Measurements from ENCODE around the gene SMARCAD1.
A peak's percentile ranks its signal among the peaks of the same experiment; 100 is the strongest.

The SMARCAD1 gene

DNA sequence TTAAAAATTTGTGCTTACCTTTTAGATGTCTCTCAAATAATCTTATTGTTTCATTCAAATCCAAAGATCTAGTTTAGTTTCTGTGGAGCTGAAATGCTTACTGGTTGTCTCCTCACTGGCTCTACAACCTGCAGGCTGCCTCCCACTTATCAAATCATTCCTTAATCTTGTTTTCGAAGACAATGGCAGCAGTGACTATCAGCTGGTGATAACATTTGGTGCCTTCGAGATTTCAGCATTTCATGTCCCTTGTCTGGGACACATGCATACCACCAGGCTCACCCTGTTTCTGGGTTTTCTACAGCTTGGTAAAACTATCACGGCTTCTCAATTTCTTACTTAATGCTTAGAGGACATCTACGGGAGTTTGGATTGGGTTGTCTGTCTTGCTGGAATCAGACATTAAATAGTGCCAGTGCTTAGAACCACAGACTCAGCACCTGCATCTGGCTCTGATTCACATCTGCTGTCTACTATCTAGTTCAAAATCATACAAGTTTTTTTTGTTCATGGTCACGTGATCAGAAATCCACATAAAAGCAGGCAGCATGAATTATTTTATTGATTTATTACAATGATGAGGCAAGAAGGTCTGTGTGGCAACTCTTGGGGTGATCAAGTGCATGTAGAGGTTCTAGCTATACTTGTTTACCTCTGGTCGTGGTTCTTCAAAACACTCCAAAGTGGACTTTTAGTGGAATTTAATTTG is 32.0 kb upstream of the SMARCAD1 start:
- TF ChIP-seq Cebpa-rat (IDR thresholded peaks at IDR 0.05) = no peak
- Histone ChIP-seq H3K4me3 (no peak overlapping the region), H4K20me1 (no peaks in the 10 kb centered on the region), H3K27ac (no peak overlapping the region), H3K36me3 (no peaks in the 10 kb centered on the region), H3K4me2 (no peak overlapping the region), H3K4me1 (no peaks in the 10 kb centered on the region), H3K9ac (no peak overlapping the region), H3K9me3 (replicated peaks in 1 of 11) (peaks cover 0 to 9% (median 3%) of the 10 kb centered on the region in 11 experiments; a peak in 10 of 22 replicates), H3K27me3 (no peaks in the 10 kb centered on the region)

DNA sequence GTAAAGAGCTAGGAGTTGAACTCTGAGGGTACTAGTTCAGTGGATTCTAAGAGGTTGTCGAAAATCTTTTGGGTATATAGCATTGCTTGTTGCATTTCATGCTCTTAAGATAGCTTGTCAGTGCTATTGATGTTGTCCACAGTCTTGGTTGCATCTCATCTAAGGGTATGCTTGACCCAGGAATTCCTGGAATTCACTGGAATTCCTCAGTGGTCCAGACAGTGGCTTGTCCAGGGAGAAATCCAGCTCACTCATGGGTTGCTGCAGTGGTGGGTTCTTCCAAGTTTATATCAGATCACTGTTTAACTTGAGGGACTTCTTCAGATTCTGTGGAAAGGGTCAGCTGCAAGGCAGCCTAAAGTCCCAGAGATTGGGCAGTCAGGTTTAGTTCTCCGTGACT is 29.8 kb upstream of the SMARCAD1 start:
- Histone ChIP-seq H3K4me1 (no peaks in the 10 kb centered on the region), H3K4me2 (no peak overlapping the region), H4K20me1 (no peaks in the 10 kb centered on the region), H3K36me3 (no peaks in the 10 kb centered on the region), H3K27me3 (no peaks in the 10 kb centered on the region), H3K9me3 (replicated peaks in 1 of 11) (no peaks in the 10 kb centered on the region), H3K9ac (no peak overlapping the region), H3K4me3 (no peak overlapping the region), H3K27ac (no peak overlapping the region)
- no peak for TF ChIP-seq Cebpa-rat (IDR thresholded peaks at IDR 0.05)

DNA sequence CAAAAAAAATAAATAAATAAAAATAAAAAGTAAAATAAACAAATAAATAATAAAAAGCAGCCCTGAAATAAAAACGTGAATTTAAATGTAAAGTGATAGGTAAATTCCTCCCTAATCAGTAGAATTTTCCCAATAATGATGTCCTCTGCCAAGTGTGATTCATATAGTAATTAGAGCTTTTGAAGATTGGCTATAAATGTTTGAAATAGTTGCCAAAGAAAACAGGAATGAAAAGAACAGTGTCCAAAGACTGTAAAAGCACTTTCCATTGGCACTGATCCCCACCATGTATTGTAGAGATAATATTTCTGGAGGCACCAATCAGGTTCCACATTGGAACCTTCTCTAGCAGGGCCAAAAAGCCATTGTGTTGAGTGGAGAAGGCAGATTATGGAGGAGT is 25.9 kb upstream of the SMARCAD1 start:
- H3K9ac ChIP-seq = no peak overlapping the region
- H3K4me1 ChIP-seq = no peaks in the 10 kb centered on the region
- H3K4me2 ChIP-seq = no peak overlapping the region
- no peak overlapping the region for H3K27ac ChIP-seq
- TF ChIP-seq Cebpa-rat (IDR thresholded peaks at IDR 0.05) = no peak
- no peaks in the 10 kb centered on the region for H4K20me1 ChIP-seq
- no peak overlapping the region for H3K4me3 ChIP-seq
- no peaks in the 10 kb centered on the region for H3K9me3 ChIP-seq (replicated peaks in 1 of 11)
- H3K27me3 ChIP-seq = no peaks in the 10 kb centered on the region
- no peaks in the 10 kb centered on the region for H3K36me3 ChIP-seq

DNA sequence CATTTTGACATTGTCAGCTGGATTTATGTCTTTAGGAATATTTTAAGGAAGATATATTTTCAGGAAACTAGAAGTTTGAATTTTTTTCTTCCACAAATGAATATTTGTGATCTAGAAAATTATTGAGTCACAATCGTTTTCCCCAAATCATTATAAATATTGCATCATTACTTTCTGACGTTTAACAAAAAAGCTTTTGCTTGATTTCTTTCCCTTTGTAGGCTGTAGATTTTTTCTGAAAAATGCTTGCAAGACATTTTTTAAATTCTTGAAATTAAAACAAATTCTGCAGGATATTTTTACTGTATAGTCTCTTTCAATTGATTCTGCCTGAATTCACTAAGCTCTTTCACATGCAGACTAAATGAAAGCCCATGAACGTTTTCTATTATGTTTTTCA is 4.9 kb upstream of the SMARCAD1 start:
- TF ChIP-seq Cebpa-rat (IDR thresholded peaks at IDR 0.05) = no peak
- no peak overlapping the region for H3K9ac ChIP-seq
- H3K4me3 ChIP-seq = no peak overlapping the region
- H3K9me3 ChIP-seq (replicated peaks in 1 of 11) = peaks cover 0 to 11% (median 0%) of the 10 kb centered on the region in 11 experiments; a peak in 3 of 22 replicates
- no peaks in the 10 kb centered on the region for H3K36me3 ChIP-seq
- H3K27me3 ChIP-seq = no peaks in the 10 kb centered on the region
- H3K4me1 ChIP-seq = peaks cover 0 to 6% (median 5%) of the 10 kb centered on the region in 10 experiments; a peak in 5 of 20 replicates
- no peak overlapping the region for H3K27ac ChIP-seq
- no peak overlapping the region for H3K4me2 ChIP-seq
- no peaks in the 10 kb centered on the region for H4K20me1 ChIP-seq

DNA sequence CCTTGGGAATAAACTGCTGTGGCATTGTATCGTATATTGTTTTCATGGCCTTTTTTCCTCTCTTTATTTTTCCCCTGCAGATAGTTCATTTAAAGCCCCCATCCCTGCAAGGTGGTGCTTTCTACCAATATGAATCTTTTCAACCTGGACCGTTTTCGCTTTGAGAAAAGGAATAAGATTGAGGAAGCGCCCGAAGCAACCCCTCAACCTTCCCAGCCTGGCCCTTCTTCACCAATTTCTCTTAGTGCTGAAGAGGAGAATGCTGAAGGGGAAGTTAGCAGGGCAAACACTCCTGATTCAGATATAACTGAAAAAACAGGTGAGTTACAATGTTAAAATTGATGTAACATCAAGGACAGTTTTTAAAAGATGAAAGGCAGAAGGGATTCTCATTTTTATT is 601 bp downstream of the SMARCAD1 start:
- H4K20me1 ChIP-seq = peaks cover 0 to 10% (median 0%) of the 10 kb centered on the region in 11 experiments; a peak in 2 of 22 replicates
- peaks cover 0 to 3% (median 0%) of the 10 kb centered on the region in 11 experiments; a peak in 1 of 22 replicates for H3K9me3 ChIP-seq (replicated peaks in 1 of 11)

DNA sequence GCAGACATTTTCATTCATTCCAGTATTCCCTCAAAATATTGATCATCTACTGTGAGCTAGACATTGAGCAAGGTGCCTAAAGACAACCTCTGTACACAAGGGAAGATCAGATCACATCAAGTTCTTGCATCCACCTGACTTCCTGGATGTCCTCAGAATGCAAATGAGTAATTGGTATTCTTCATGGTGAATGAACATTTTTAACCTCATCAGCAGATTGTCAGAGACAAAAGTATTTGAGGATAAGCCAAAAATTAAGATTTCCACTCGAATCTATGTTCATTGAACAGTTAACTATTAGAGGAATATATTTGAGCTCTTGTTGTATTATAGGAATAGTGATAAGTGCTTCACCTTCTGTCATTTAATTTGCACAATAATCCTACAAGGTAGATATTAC is 1.3 kb downstream of the SMARCAD1 start:
- Histone ChIP-seq H3K9ac (peak overlapping the region; percentile 90 to 98 (median 94); a peak in 20 of 22 replicates), H3K4me3 (peak overlapping the region; percentile 65 to 82 (median 74)), H4K20me1 (peaks cover 0 to 10% (median 0%) of the 10 kb centered on the region in 11 experiments; a peak in 2 of 22 replicates), H3K9me3 (replicated peaks in 1 of 11) (peaks cover 0 to 5% (median 0%) of the 10 kb centered on the region in 11 experiments; a peak in 2 of 22 replicates), H3K27ac (peak overlapping the region in 9 of 11 experiments; percentile 90 to 99 (median 95); a peak in 13 of 22 replicates), H3K4me2 (peak overlapping the region; percentile 77 to 98 (median 88)), H3K4me1 (peaks cover 13 to 31% (median 24%) of the 10 kb centered on the region in 10 experiments), H3K27me3 (no peaks in the 10 kb centered on the region), H3K36me3 (peaks cover 47 to 55% (median 52%) of the 10 kb centered on the region in 11 experiments)
- TF ChIP-seq Cebpa-rat (IDR thresholded peaks at IDR 0.05) = no peak

More for the DNA sequence above, 601 bp downstream of the SMARCAD1 start:
- peaks cover 40 to 48% (median 46%) of the 10 kb centered on the region in 11 experiments for H3K36me3 ChIP-seq
- peak overlapping the region; percentile 90 to 98 (median 94) for H3K9ac ChIP-seq
- peak overlapping the region; percentile 77 to 98 (median 88) for H3K4me2 ChIP-seq
- peak overlapping the region; percentile 65 to 82 (median 74) for H3K4me3 ChIP-seq
- H3K4me1 ChIP-seq = peaks cover 13 to 31% (median 24%) of the 10 kb centered on the region in 10 experiments
- H3K27me3 ChIP-seq = no peaks in the 10 kb centered on the region
- TF ChIP-seq Cebpa-rat (IDR thresholded peaks at IDR 0.05) = no peak
- peak overlapping the region; percentile 90 to 99 (median 96) for H3K27ac ChIP-seq

DNA sequence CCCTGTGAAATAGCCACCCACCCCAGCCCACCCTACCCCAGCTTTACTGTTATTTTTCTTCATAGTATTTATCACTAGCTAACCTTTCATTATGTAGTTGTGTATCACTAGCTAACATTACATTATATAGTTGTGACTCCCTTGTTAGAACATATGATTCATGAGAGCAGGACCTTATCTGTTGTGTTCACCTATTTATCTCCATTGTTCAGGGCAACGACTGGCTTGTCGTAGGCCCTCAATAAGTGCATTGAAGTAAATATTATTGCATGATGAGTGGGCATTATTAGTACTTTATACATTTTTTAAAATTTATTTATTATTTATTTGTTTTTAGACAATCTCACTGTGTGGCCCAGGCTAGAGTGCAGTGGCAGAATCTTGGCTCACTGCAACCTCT is 4.2 kb downstream of the SMARCAD1 start:
- TF ChIP-seq Cebpa-rat (IDR thresholded peaks at IDR 0.05) = no peak
- Histone ChIP-seq H3K4me1 (peaks cover 13 to 27% (median 23%) of the 10 kb centered on the region in 10 experiments), H3K27ac (no peak overlapping the region), H3K27me3 (no peaks in the 10 kb centered on the region), H3K4me2 (no peak overlapping the region), H3K4me3 (no peak overlapping the region), H3K9me3 (replicated peaks in 1 of 11) (peaks cover 0 to 5% (median 0%) of the 10 kb centered on the region in 11 experiments; a peak in 3 of 22 replicates), H3K36me3 (peaks cover 75 to 84% (median 81%) of the 10 kb centered on the region in 11 experiments), H3K9ac (no peak overlapping the region), H4K20me1 (peaks cover 0 to 31% (median 0%) of the 10 kb centered on the region in 11 experiments; a peak in 9 of 22 replicates)

DNA sequence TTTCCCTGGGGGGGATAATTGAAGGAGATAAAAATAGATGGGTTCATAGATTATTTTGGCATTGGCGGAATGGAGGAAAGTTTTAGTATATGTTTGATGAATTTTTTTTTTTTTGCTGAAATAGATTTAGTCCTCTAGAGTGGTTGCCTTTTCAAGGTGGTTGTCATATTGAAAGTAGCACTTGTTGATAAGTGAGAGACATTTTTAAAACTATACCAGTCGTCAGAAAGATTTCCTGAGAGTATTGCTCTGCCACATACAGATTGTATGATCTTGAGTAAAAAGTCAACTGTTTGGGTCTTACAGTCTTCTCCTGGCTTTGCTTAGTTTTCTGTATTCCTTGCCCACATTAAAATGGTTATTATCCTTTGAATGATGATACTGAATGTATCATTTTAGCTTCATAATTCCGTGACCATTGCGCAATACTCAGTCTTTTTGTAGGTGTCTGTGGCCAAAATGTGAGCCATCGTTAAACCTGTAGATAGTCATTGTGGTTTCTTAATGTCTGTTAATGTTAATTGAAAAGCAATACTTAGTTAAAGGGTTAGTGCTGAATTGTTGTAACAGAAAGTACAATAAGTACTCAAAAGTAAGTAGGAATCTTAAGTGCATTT is 7.1 kb downstream of the SMARCAD1 start:
- TF ChIP-seq Cebpa-rat (IDR thresholded peaks at IDR 0.05) = peak in 7 of 11 experiments; percentile 25 to 92 (median 62); a peak in 9 of 22 replicates
- no peak overlapping the region for H3K27ac ChIP-seq
- peaks cover 0 to 60% (median 13%) of the 10 kb centered on the region in 11 experiments; a peak in 14 of 22 replicates for H4K20me1 ChIP-seq
- peaks cover under 1 to 10% (median 6%) of the 10 kb centered on the region in 10 experiments; a peak in 18 of 20 replicates for H3K4me1 ChIP-seq
- H3K4me3 ChIP-seq = no peak overlapping the region
- H3K27me3 ChIP-seq = no peaks in the 10 kb centered on the region
- no peak overlapping the region for H3K9ac ChIP-seq
- no peak overlapping the region for H3K4me2 ChIP-seq
- H3K36me3 ChIP-seq = peaks cover 89 to 100% (median 98%) of the 10 kb centered on the region in 11 experiments
- peaks cover 0 to 5% (median 0%) of the 10 kb centered on the region in 11 experiments; a peak in 3 of 22 replicates for H3K9me3 ChIP-seq (replicated peaks in 1 of 11)

DNA sequence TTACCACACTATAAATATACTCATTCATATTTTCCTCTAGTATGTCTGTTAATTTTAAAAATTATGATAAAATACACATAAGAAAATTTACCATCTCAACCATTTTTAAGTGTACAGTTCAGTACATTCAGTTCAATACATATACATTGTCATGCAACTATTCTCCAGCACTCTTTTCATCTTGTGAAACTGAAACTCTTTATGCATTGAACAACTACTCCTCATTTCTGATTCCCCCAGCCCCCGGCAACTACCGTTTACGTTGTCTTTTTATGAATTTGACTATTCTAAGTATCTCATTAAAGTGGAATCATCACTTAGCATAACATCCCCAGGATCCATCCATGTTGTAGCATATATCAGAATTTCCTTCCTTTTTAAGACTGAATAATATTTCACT is 8.7 kb downstream of the SMARCAD1 start:
- TF ChIP-seq Cebpa-rat (IDR thresholded peaks at IDR 0.05) = no peak
- Histone ChIP-seq H3K9me3 (replicated peaks in 1 of 11) (peaks cover 0 to 5% (median 0%) of the 10 kb centered on the region in 11 experiments; a peak in 3 of 22 replicates), H3K4me2 (no peak overlapping the region), H4K20me1 (peaks cover 0 to 75% (median 18%) of the 10 kb centered on the region in 11 experiments; a peak in 15 of 22 replicates), H3K27ac (no peak overlapping the region), H3K4me1 (no peaks in the 10 kb centered on the region), H3K4me3 (no peak overlapping the region), H3K27me3 (no peaks in the 10 kb centered on the region), H3K36me3 (peaks cover 88 to 100% (median 93%) of the 10 kb centered on the region in 11 experiments), H3K9ac (no peak overlapping the region)

Measured in BLaER1 treated with 17β-estradiol and CSF1 and Interleukin-3, amounts not matched to agents 10 nM and 100 nM (cell line).